Heart right ventricle (tissue), 16 donors: ENCODE results near the gene ZNRF4. TPM values are rescaled to one million over a fixed set of nuclear protein-coding genes. Genes with fewer than 3 reads are reported as not detected.

ENCODE experiments used
- ATAC-seq, 8 donors: fragments of 200-7000 bp; cut with Tn5 transposase; one replicate each; pipeline ENCODE4 v1.9.1; 2020; ENCODE audit warnings: mild to moderate bottlenecking in 8 of 8, moderate library complexity in 8 of 8, moderate number of reproducible peaks in 1 of 8
- DNase-seq, 2 donors: peaks; one replicate each; pipeline ENCODE4 v3.0.0-alpha.2; 2020
- H3K27ac ChIP-seq, 10 donors: fragments of 200-600 bp; sonication (generic) in 2 of 10; one replicate each; pipeline versions ENCODE4 v1.5.0 to v1.8.0; 2020 to 2022; ENCODE audit warnings: mild to moderate bottlenecking in 3 of 10
- H3K27me3 ChIP-seq, 7 donors: fragments of 200-600 bp; one replicate each; pipeline ENCODE4 v1.8.0; 2021 to 2022; ENCODE audit warnings: mild to moderate bottlenecking in 2 of 7
- H3K36me3 ChIP-seq, 9 donors: fragments of 200-600 bp; sonication (generic) in 1 of 9; one replicate each; pipeline versions ENCODE4 v1.5.0 to v1.8.0; 2020 to 2022; ENCODE audit warnings: mild to moderate bottlenecking in 2 of 9
- H3K4me1 ChIP-seq, 9 donors: fragments of 200-600 bp; sonication (generic) in 1 of 9; one replicate each; pipeline versions ENCODE4 v1.5.0 to v1.8.0; 2020 to 2022; ENCODE audit warnings: mild to moderate bottlenecking in 4 of 9
- H3K4me3 ChIP-seq, 10 donors: fragments of 200-600 bp; sonication (generic) in 2 of 10; one replicate each; pipeline versions ENCODE4 v1.5.0 to v1.8.0; 2020 to 2022; ENCODE audit warnings: mild to moderate bottlenecking in 7 of 10, moderate library complexity in 2 of 10
- H3K9me3 ChIP-seq, 11 donors: fragments of 200-600 bp in 10 of 11; sonication (generic) in 2 of 11; one replicate each; pipeline versions ENCODE4 v1.5.0 to v1.8.0; 2013 to 2022; ENCODE audit warnings: mild to moderate bottlenecking in 2 of 11, control low read depth in 1 of 11, moderate library complexity in 1 of 11
- CTCF ChIP-seq, 9 donors: fragments of 200-600 bp; sonication (generic) in 2 of 9; IDR thresholded peaks; one replicate each; pipeline versions ENCODE4 v1.5.0 to v1.8.0; 2021 to 2022; ENCODE audit warnings: antibody characterized with exemption in 9 of 9, mild to moderate bottlenecking in 5 of 9, moderate library complexity in 1 of 9
- WGBS, 2 donors: extraction: QIAGEN DNeasy Blood & Tissue Kit; methylation state at CpG; one replicate each; pipeline ENCODE4 v1.1.7; 2013; ENCODE audit warnings: inconsistent platforms in 1 of 2; 5-methylcytosine and 5-hydroxymethylcytosine counted together
- intact Hi-C, 10 donors: fragments of 100-400 bp; cut with DNase I; formaldehyde crosslinking; loops; one replicate each; pipeline versions ENCODE4 v1.11.1 to v1.14.2; 2022
- polyA plus RNA-seq, 2 donors: library from polyadenylated mRNA; stranded (reverse); fragments of 200-250 nt; gene quantifications; one replicate each; pipeline ENCODE4 v1.2.3, GENCODE V29; 2013
- total RNA-seq, 10 donors: library from RNA; stranded (reverse); fragmentation: NEBNext Ultra II Directional in 3 of 10; extraction: Animal tissue kit (Norgen Biotek cat#: 25700) in 3 of 10; gene quantifications; one replicate each; pipeline versions ENCODE4 v1.2.1 to v1.2.4, GENCODE V29; 2021 to 2023
- donor health status: Arrhythmogenic right ventricular cardiomyopathy.
- donor health status: ischemic (EF 13 %, LVEDD 7.1; RV severe dilation, severe dysfunction).
- donor health status: healthy with polysubstance abuse.
- donor health status: DM: no; HTN: yes; CAD: no.
- donor health status: DM: no; HTN: no; CAD: no.
- donor health status: ischemic (EF 25% LVEDD 6.9; RV normal size, moderate dysfunction).
- donor health status: ischemic (EF 25% LVEDD 5.7; RV mildly dilated, moderate dysfunction).
- donor health status: healthy.
- donor health status: DM: yes; HTN: yes; CAD: no.
- donor health status: Ischemic cardiomyopathy.
- donor health status: ischemic (EF 35%, LVEDD 5.7; RV mildly dilated, moderate dysfunction).
- donor health status: nonischemic (EF 11% LVEDD 7.7; RV severe dilation, severe dysfunction).
- donor health status: DM: yes; HTN: yes; CAD: no.
- donor health status: PGD.
- donor health status: ischemic (EF 29% LVEDD 5.4; RV normal size, mild dysfunction).
- donor health status: nonischemic (EF 23%, LVEDD 6.1; RV moderate dilation, normal function).

ZNRF4 gene
- total and polyA plus RNA-seq, 12 donors, result not detected

GRCh38 chr19:5492281-5492634 is 37.0 kb downstream of the ZNRF4 start:
- 55 to 59% methylated on average over 8 of the region's 8 CpGs for WGBS, 2 donors
- no peak for TF ChIP-seq CTCF (IDR thresholded peaks at IDR 0.05)
- peaks cover 0 to 5% (median 0%) of the 10 kb centered on the region in 9 donors for H3K4me1 ChIP-seq
- no peak for DNase-seq
- ATAC-seq, result no peak
- peaks cover 0 to 89% (median 78%) of the 10 kb centered on the region in 7 donors for H3K27me3 ChIP-seq
- H3K4me3 ChIP-seq, result no peak overlapping the region
- no peak overlapping the region for H3K27ac ChIP-seq
- intact Hi-C loops, result no loop called here
- no peaks in the 10 kb centered on the region for H3K36me3 ChIP-seq
- H3K9me3 ChIP-seq, result no peaks in the 10 kb centered on the region

- no peak for ATAC-seq
- intact Hi-C loops, result no loop called here
- no peaks in the 10 kb centered on the region for H3K9me3 ChIP-seq
- DNase-seq, result no peak
- H3K27me3 ChIP-seq, result peaks cover 0 to 94% (median 81%) of the 10 kb centered on the region in 7 donors
- no peak overlapping the region for H3K27ac ChIP-seq
- H3K36me3 ChIP-seq, result no peaks in the 10 kb centered on the region
- peaks cover 0 to 5% (median 0%) of the 10 kb centered on the region in 9 donors for H3K4me1 ChIP-seq
- no peak overlapping the region for H3K4me3 ChIP-seq
- 14 to 17% methylated on average over 31 of the region's 31 CpGs for WGBS, 2 donors
- TF ChIP-seq CTCF (IDR thresholded peaks at IDR 0.05), result no peak
Measured at GRCh38 chr19:5492635-5493409, 37.6 kb downstream of the ZNRF4 start.

- no peak for DNase-seq
- intact Hi-C loops, result no loop called here
- peaks cover 0 to 5% (median 0%) of the 10 kb centered on the region in 9 donors for H3K4me1 ChIP-seq
- no peak overlapping the region for H3K4me3 ChIP-seq
- no peak for TF ChIP-seq CTCF (IDR thresholded peaks at IDR 0.05)
- H3K27ac ChIP-seq, result no peak overlapping the region
- 24 to 29% methylated on average over 11 of the region's 11 CpGs for WGBS, 2 donors
- no peaks in the 10 kb centered on the region for H3K36me3 ChIP-seq
- ATAC-seq, result no peak
- peaks cover 0 to 5% (median 0%) of the 10 kb centered on the region in 11 donors for H3K9me3 ChIP-seq
- peaks cover 0 to 94% (median 84%) of the 10 kb centered on the region in 7 donors for H3K27me3 ChIP-seq
Measured at GRCh38 chr19:5494773-5495172, 39.6 kb downstream of the ZNRF4 start.

- H3K4me3 ChIP-seq, result no peak overlapping the region
- DNase-seq (no peak), ATAC-seq (no peak)
- no peaks in the 10 kb centered on the region for H3K36me3 ChIP-seq
- H3K9me3 ChIP-seq, result peaks cover 0 to 10% (median 0%) of the 10 kb centered on the region in 11 donors
- TF ChIP-seq CTCF (IDR thresholded peaks at IDR 0.05), result no peak
- peaks cover 0 to 88% (median 77%) of the 10 kb centered on the region in 7 donors for H3K27me3 ChIP-seq
- peaks cover 0 to 5% (median 0%) of the 10 kb centered on the region in 9 donors for H3K4me1 ChIP-seq
- WGBS, 2 donors, result 87 to 90% methylated on average over 5 of the region's 5 CpGs
- no peak overlapping the region for H3K27ac ChIP-seq
- intact Hi-C loops, result no loop called here
Measured at GRCh38 chr19:5495792-5496191, 40.6 kb downstream of the ZNRF4 start.
